ENCODE results near the gene PRPF38B.

Gene PRPF38B

GRCh38 chr1:108699375-108700332 is 7.5 kb downstream of the PRPF38B start:
- TF ChIP-seq GATA3 (IDR thresholded peaks at IDR 0.05; ENCODE audit: low read depth, low read length) (no peak), GATA2 (IDR thresholded peaks at IDR 0.05; ENCODE audit: low read depth, low read length) (no peak; the same call in 1 of the 2 replicates)

GRCh38 chr1:108701176-108701849 is 9.2 kb downstream of the PRPF38B start:
- TF ChIP-seq GATA2 (IDR thresholded peaks at IDR 0.05; ENCODE audit: low read depth, low read length) (no peak), GATA3 (IDR thresholded peaks at IDR 0.05; ENCODE audit: low read depth, low read length) (no peak)

- TF ChIP-seq GATA2 (IDR thresholded peaks at IDR 0.05; ENCODE audit: low read depth, low read length) (no peak), GATA3 (IDR thresholded peaks at IDR 0.05; ENCODE audit: low read depth, low read length) (no peak)
Observed at GRCh38 chr1:108703939-108704338, 11.8 kb downstream of the PRPF38B start.

- TF ChIP-seq GATA3 (IDR thresholded peaks at IDR 0.05; ENCODE audit: low read depth, low read length) (no peak), GATA2 (IDR thresholded peaks at IDR 0.05; ENCODE audit: low read depth, low read length) (no peak)
Observed at GRCh38 chr1:108704496-108704895, 12.4 kb downstream of the PRPF38B start.

- TF ChIP-seq GATA2 (IDR thresholded peaks at IDR 0.05; ENCODE audit: low read depth, low read length) (no peak), GATA3 (IDR thresholded peaks at IDR 0.05; ENCODE audit: low read depth, low read length) (no peak)
Observed at GRCh38 chr1:108706643-108707042, 14.5 kb downstream of the PRPF38B start.

GRCh38 chr1:108708691-108709660 is 16.9 kb downstream of the PRPF38B start:
- no peak for TF ChIP-seq GATA3 (IDR thresholded peaks at IDR 0.05; ENCODE audit: low read depth, low read length)
- no peak for TF ChIP-seq GATA2 (IDR thresholded peaks at IDR 0.05; ENCODE audit: low read depth, low read length)

GRCh38 chr1:108712606-108713150 is 20.6 kb downstream of the PRPF38B start, which contains the start of gene FNDC7:
Gene FNDC7, plus strand, starts transcription at chr1:108712908. Its CDS starts 26 bp downstream, at chr1:108712934.
- TF ChIP-seq GATA3 (IDR thresholded peaks at IDR 0.05; ENCODE audit: low read depth, low read length) (no peak), GATA2 (IDR thresholded peaks at IDR 0.05; ENCODE audit: low read depth, low read length) (no peak)

- TF ChIP-seq GATA2 (IDR thresholded peaks at IDR 0.05; ENCODE audit: low read depth, low read length) (no peak), GATA3 (IDR thresholded peaks at IDR 0.05; ENCODE audit: low read depth, low read length) (no peak)
Observed at GRCh38 chr1:108715932-108716331, 23.8 kb downstream of the PRPF38B start.

- TF ChIP-seq GATA2 (IDR thresholded peaks at IDR 0.05; ENCODE audit: low read depth, low read length): no peak
- no peak for TF ChIP-seq GATA3 (IDR thresholded peaks at IDR 0.05; ENCODE audit: low read depth, low read length)
Observed at GRCh38 chr1:108716437-108717230, 24.5 kb downstream of the PRPF38B start.

- TF ChIP-seq GATA2 (IDR thresholded peaks at IDR 0.05; ENCODE audit: low read depth, low read length) (no peak), GATA3 (IDR thresholded peaks at IDR 0.05; ENCODE audit: low read depth, low read length) (no peak)
Observed at GRCh38 chr1:108717774-108718316, 25.7 kb downstream of the PRPF38B start.

- TF ChIP-seq GATA2 (IDR thresholded peaks at IDR 0.05; ENCODE audit: low read depth, low read length) (no peak), GATA3 (IDR thresholded peaks at IDR 0.05; ENCODE audit: low read depth, low read length) (no peak)
Observed at GRCh38 chr1:108718927-108719655, 27.0 kb downstream of the PRPF38B start.
